Endometrium (tissue), 2 donors: ENCODE data around the gene BGLAP.

Experiments used
- FAIRE-seq: peaks from 2 replicates; lab custom pipeline; 2012; peaks lifted over from hg19 to GRCh38; lab: Jason Lieb, UNC
- donor health status: control.
- donor health status: control.

Gene BGLAP

GRCh38 chr1:156241926-156242325, at the start of gene BGLAP:
TSS of gene BGLAP (plus strand) at chr1:156242184. CDS start at chr1:156242232, 48 bp downstream.
- no peak for FAIRE-seq

GRCh38 chr1:156193208-156193487, 48.8 kb upstream of the BGLAP start:
- no peak for FAIRE-seq

DNA sequence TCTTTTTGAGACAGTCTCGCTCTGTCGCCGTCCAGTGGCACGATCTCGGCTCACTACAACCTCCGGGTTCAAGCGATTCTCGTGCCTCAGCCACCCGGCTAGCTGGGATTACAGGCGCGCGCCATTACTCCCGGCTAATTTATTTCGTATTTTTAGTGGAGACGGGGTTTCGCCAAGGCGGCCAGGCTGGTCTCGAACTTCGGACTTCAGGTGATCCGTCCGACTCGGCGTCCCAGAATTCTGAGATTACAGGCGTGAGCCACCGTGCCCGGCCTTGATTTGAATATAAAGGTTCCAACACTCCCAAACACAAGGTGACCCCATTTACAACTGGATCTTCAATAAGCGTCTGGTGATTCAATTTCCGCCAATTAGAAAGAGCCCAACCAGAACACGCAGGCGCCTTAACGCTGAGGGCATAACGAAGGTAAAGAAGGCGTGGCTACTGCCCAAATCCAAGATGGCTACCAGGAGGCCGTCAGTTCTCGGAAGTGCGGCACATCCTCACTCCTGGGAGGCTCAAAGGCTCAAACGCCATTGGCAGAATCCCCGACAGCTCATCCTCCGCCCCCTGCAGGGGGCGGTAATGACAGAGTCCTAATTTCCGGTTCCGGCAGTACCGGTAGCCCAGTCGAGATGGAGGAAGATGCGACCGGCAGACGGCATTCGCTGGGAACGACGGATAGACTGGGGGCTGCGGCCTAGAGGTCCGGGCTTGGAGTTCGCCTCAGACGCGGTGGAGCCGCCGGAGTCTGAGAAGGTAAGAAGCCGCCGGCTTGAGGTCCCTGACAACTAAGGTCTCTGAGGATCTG, 48.3 kb upstream of the BGLAP start, which contains the start of gene SLC25A44:
Gene SLC25A44 (plus strand): TSS at position 617 of the 812 bp plus-strand sequence. CDS start 5,744 bp downstream, outside the sequence.
- FAIRE-seq, result peak; percentile 99

DNA sequence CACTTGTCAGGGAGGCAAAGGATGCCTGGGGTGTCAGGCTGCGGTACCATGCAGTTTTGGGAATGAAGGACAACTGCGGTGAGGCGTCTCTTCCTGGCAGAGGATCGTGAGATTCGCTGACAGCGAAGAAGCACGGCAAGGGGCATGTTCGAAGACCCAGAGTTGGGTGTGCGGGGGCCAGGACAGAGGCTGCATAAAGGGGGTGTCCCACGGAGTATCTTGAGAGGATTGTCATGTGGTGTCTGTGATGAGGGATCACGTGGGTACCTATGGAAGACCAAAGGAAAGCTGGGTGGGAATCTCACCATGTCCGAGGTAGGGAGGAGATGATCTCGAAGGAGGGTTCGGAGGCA, 47.7 kb upstream of the BGLAP start:
- FAIRE-seq, result no peak

DNA sequence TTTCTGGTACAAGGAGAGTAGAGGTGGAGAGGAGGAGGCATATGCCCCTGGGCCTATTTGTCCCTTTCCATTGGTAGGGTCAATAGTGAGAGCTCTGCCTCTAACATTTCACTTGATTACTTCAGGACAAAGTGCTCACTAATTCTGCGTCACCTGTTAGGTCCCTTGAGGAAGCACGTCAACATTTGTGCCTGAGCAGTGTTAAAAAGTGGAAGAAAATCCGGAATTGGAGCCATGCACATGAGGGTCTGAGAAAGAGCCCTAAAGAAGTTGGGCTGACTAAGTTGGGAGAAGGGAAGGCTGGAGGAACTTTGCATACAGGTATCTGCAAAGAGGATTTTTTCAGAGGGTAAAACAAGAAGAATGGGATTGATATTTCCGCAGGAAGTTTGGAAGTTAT, 46.1 kb upstream of the BGLAP start:
- FAIRE-seq, result no peak

DNA sequence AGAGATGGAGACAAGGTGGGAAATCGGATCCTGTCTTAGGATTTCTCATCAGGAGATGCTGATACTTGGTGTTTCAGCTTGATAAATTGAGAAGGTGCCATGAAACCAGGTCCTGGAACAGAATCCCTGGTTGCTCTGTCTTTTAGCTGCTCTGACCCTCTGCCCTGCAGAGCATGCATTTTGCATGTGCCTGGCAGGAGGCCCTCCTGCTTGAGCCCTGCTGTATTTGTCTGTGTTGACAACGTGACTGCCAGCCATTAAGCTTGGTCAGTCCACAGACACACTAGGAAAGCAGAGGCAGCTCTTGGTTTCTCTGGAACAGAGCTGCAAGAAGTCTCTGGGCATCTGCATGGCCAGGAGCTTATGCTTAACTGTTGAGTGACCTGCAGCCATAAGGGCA, 45.5 kb upstream of the BGLAP start:
- FAIRE-seq, result no peak

- no peak for FAIRE-seq
These were observed 43.1 kb upstream of the BGLAP start for GRCh38 chr1:156198831-156199349.

DNA sequence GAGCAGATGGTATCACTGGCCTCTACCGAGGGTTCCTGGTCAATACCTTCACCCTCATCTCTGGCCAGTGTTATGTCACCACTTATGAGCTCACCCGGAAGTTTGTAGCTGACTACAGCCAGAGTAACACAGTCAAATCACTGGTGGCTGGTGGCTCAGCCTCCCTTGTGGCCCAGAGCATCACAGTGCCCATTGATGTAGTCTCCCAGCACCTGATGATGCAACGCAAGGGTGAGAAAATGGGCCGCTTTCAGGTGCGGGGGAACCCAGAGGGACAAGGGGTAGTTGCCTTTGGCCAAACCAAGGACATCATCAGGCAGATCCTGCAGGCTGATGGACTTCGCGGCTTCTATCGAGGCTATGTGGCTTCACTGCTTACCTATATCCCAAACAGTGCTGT, 41.9 kb upstream of the BGLAP start:
- no peak for FAIRE-seq

- no peak for FAIRE-seq
These were observed 38.7 kb upstream of the BGLAP start for GRCh38 chr1:156203331-156203730.

DNA sequence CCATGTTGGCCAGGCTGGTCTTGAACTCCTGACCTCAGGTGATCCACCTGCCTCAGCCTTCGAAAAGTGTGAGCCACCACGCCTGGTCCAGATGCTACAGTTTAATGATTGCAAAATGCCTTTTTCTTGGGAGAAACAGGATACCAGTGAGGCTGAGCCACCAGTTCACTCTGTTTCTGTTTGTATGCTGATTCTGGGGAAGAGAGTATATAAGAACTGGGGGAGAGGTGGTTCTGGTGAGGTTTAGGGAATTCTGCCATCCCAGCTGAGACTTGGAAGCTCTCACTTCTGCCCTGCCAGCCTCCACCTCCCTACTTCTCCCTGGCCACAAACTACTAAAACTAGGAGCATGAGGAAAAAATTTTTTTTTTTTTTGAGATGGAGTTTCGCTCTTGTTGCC, 37.3 kb upstream of the BGLAP start:
- FAIRE-seq, result no peak

DNA sequence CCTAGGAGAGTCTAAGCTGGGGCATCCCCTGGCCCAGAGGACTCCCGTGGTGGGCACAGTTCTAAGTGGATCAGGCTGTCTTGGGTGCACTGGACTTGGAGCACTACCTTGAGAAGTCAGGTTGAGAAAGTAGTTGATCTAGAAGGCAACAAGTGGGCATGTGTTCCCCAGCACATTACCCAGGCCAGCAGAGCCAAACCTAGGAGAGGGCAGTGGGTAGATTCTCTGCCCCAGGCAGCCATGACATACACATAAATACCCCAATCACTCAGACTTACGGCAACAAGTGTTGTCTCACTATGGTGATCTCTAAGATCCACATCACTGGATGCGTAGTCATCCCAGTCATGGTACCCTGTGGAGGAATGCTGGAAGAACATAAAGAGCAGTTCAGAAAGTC, 30.7 kb upstream of the BGLAP start:
- FAIRE-seq, result no peak

DNA sequence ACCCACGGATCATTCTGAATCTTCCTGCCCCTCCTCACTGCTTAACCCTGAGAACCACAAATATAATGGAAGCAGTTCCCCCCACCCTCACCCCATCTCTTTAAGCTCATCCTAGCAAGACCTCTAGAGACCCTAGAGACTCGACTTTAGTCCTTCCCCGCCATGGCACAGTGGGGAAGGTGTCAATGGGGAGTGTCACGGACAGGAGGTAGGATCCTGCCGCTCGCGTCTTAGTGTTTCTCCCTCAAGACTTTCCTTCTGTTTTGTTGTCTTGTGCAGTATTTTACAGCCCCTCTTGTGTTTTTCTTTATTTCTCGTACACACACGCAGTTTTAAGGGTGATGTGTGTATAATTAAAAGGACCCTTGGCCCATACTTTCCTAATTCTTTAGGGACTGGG, 29.9 kb upstream of the BGLAP start:
- FAIRE-seq, result no peak

GRCh38 chr1:156212833-156213643, 28.9 kb upstream of the BGLAP start, which contains the start of gene PMF1:
TSS of gene PMF1 (plus strand) at chr1:156213007. CDS start at chr1:156213016, 9 bp downstream.
- no peak for FAIRE-seq

- no peak for FAIRE-seq
These were observed 28.4 kb upstream of the BGLAP start for GRCh38 chr1:156213644-156213966.

- no peak for FAIRE-seq
These were observed 27.8 kb upstream of the BGLAP start for GRCh38 chr1:156214024-156214748.

GRCh38 chr1:156216361-156217086, 25.5 kb upstream of the BGLAP start:
- peak; percentile 100 for FAIRE-seq

- FAIRE-seq, result no peak
These were observed 24.1 kb upstream of the BGLAP start for GRCh38 chr1:156217871-156218270.

- no peak for FAIRE-seq
These were observed 21.8 kb upstream of the BGLAP start for GRCh38 chr1:156220226-156220625.

DNA sequence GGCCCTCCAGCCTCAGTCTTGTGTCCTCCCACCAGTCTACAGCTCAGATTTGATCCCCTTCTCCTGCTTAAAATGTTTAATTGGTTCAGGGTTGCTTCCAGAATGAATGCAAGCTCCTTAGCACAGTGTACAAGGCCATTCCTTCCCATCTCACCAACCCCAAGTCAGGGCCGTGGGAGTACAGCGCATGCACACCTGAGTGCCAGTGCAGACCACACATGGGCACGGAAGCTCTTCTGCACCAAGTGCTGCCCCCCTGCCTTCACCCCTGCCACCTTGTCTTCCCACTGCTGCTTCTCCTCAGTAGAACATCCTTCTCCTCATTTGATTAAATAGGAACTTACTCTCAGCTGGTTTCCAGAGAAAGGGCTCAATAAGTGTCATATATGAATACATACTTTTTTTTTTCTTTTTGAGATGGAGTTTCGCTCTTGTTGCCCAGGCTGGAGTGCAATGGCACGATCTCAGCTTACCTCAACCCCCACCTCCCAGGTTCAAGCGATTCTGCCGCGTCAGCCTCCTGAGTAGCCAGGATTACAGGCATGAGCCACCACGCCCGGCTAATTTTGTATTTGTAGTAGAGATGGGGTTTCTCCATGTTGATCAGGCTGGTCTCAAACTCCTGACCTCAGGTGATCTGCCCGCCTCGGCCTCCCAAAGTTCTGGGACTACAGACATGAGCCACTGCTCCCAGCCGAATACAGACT, 19.8 kb upstream of the BGLAP start:
- no peak for FAIRE-seq

- no peak for FAIRE-seq
These were observed 16.3 kb upstream of the BGLAP start for GRCh38 chr1:156225677-156226014.

GRCh38 chr1:156226116-156226538, 15.9 kb upstream of the BGLAP start:
- no peak for FAIRE-seq
